ENCODE measurements around the gene GALNT3. TPM values are rescaled to one million over a fixed set of nuclear protein-coding genes. Genes with fewer than 3 reads are reported as not detected.

The GALNT3 gene
- total RNA-seq, 1 experiment from 2014 or later = 1.1 TPM

DNA sequence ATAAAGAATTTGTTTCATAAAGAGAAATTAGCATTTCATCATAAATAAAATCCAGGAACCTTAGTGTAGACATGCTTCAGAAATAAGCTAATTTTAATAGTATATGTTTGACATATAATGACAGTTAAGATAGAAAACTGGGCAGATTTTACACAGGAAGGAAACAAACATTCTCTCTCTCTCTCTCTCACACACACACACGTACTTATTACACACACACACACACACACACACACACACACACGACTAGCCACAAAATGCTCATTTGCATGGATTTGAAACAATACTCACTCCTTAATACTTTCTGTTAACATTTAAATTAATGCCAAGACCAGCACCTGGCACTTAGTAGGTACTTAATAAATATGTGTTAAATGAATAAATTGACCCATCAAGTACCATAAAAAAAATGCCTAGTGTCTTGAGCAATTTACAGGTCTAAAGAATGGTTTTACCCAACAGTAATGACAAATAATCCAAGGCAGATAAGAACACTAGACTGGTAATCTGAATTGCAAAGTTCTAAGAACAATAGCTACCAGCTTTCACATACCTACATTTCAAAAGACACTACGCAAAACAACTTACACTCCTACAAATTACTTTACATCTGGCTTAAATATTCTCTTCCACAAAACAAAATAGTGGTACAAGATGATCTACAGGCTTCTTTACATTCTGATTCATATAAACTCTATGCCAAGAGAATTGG, 2.9 kb upstream of the GALNT3 start:
- no peak for DNase-seq (ENCODE audit: extremely low read depth, low read depth)

DNA sequence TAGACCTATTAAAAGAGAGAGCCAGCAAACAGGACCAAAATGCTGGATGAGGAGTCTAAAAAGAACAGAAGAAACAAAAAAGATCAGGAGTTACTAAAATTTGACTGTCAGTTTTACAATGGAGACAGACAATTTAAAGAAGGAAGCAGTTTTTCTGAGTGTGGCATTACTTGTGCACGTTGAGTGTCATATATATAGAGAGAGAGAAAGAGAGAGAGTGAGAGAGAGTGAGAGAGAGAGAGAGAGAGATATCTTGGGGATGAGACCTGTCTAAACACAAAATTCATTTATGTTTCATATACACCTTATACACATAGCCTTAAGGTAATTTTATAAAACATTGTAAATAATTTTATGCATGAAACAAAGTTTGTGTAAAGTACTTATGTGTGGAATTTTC, 2.1 kb upstream of the GALNT3 start:
- DNase-seq (ENCODE audit: extremely low read depth, low read depth) = no peak

DNA sequence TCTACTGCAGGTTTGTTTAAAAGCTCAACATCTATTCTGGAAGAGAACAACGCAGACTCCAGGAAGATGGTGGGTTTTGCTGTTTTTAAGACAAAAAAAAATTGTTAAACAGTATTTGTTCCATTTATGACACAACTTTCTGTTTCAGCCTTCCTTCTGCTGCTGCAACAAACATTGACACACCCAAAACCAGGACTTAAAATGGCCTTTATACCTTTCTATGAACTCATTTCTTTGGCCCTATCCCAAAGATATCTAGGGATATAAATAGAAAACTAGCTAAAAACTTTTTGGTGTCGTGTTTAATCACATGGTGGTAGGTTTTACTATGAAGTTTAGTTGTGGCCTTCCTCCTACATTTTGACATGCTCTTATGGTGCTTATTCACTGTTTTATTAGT, 964 bp upstream of the GALNT3 start:
- no peak for DNase-seq (ENCODE audit: extremely low read depth, low read depth)

DNA sequence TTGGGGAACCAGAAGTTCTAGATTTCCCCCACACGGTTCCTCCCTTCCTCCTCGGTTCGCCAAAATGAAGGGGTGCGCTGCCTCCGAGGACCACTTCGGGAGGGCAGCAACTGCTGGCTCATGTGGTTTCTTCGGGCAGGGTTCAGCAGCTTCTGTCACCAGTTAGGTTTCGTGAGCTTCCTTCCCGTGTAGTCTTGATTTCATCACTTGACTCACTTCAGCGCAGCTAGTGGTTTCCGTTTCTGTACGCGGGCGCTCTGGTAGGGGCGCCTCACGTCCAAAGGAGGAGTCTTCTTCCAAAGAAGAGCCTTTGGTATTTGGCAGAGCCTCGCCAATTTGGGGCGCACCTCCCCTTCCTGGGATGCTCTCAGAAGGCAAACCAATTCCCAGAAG, 485 bp upstream of the GALNT3 start:
- no peak for DNase-seq (ENCODE audit: extremely low read depth, low read depth)

DNA sequence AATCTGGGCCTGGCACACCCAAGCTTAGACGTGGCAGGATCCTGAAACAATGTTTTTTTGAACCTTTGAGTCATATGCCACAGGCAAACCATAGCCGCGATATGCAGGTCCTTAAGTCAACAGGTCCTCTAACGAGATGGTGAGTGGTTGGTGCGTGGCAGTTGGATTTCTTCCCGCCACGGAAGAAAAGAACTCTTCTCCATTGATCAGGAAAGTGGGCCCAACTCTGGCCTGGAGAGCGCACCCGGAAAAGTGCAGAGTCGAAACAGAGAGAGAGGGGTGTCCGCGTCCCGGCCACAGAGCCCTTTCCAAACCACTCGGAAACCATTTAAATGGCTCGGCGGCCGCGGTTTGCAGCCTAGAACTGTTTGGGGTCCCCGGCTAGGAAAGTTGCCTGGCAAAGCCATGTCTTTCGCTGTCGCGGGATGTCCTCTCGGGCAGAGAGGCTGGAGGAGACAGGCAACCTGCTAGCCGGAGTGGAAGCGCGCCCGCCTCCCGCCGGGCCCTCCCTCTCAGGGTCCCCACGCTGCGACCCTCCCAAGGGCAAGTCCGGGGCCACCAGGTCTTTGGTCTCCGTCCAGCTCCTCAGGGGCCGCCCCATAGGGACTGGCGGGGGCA, 777 bp downstream of the GALNT3 start:
- DNase-seq (ENCODE audit: extremely low read depth, low read depth) = no peak

DNA sequence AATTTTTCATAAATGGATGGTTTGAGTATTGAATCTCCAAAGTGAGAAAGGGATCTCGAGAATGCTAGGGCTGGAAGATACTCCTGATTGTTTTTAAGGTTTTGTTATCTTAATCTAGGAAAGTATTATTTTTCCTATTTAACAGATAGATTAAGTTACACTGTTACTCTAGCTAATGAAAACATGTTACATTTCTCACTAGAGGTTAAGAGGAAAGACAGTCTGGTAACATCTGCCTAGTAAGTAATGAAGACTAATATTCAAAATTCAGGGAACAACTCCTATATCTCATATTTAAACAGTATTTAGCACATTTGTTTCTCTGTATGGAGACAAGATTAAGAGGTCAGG, 2.0 kb downstream of the GALNT3 start:
- no peak for DNase-seq (ENCODE audit: extremely low read depth, low read depth)

DNA sequence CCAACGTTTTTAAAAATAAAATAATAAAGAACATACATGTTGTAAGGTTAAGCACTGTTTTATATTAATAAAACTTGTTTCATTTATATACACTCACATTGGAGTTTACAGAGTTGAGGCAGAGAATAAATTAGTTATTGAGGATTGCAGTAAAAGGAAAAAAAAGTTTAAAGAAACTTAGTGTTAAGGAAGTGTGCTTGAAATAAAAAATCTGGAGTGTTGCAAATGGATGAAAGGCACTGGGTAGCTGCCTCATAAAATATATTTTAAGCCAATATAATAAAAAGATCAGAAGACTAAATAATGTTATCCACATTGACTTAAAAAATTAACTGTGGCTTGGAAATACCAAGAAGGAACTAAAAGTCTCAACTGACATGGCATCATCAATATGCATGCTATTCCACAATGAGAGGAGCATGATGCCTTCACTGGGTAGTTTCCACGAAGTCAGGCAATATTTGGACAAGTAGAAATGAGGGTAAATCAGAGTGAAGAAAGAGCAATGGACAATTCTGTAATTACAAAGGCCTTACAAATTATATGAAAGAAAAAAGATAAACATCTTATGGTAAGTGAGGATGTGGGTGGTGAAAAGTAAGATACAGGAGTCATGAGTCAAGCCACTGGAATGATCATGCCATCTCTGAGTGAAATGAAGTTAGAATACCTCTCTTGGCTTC, 2.5 kb downstream of the GALNT3 start:
- no peak for DNase-seq (ENCODE audit: extremely low read depth, low read depth)

DNA sequence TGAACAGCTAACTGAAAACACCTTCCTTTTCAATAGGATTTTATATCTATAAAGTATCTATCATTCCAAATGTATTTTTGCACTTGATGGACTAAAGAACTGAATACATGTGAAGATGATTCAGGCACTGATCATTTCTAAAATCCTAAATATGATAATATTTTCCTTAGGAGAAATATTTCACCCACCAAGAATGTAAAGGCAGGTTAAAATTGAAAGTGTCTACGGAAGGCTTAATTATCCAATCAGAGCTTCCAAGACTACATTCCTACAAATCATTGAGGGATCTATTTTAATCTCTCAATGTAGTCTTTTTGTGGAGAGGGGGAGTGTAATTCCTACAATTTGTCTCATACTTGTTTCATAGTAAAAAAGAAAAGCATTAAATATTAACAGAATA, 3.6 kb downstream of the GALNT3 start:
- DNase-seq (ENCODE audit: extremely low read depth, low read depth) = no peak

DNA sequence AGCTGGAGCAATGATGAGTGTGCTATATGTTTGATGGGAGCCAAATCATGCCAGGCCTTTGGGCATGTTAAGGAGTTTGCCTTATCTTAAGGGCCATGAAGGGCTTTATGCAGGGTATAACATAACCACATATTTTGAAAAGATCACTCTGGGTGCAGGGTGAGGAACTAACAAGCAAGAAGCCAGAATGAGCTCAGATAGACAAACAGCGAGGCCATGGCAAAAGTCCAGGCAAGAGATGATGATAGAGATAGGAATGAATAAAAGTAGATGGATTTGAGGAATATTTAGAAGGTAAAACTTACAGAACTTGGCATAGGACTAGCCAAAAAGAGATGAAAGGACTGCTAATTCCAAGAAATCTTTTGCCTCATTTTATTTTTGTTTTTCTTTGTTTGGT, 6.7 kb downstream of the GALNT3 start:
- no peak for DNase-seq (ENCODE audit: extremely low read depth, low read depth)

DNA sequence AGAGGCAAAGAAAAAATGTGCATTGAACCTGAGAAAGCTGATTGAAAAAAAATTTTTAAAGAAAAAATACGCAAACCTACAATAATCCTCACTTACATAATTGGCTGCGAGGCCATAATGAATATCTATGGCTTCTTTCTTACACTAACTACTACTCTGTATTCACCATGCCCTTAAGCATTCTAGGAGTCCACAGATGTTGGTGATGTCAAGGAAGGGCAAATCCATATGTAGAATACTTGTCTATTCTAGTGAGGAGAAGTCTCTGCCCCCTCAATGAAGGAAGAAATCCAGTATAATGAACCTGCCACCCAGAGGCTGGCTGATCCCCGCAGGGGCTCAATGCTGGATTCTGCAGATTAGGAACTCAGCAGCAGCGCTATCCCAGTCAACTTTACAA, 14.3 kb downstream of the GALNT3 start:
- DNase-seq (ENCODE audit: extremely low read depth, low read depth) = no peak

DNA sequence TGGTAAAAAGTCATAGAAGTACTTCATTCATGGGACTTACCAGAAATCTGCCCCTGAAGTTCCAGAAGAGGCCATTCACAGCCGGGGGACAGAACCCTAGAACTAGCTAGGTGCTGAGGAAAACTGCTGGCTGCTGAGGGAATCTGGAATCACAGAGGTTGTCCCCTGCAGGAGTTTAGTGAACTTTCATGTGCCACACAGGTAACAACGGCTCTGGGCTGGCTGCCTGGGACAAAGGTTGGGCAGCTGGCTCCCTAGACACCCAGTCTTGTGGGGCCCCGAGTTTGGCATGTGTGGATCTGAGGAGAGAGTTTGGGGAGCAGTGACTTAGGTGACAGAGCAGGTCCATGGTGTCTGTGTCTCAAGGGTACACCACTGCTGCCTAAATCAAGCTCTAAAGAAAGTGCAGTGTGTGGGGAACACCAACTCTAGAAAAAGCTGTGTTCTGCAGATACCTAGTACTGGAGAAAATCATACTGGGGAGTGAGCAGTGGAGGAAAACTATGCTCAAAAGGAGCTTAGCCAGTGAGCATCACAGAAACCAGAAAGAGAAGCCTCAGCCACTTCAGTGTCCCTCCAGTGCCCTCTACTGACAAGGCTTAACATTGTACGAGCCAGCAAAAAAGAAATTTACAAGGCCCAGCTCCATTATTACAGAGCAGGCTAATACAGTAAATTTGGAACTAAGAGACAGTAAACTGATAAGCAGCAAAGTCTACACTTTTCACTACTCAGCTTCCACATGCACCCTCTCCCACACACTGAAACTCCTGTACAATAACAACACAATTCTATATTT, 15.2 kb downstream of the GALNT3 start:
- peak; percentile 12 for DNase-seq (ENCODE audit: extremely low read depth, low read depth)

DNA sequence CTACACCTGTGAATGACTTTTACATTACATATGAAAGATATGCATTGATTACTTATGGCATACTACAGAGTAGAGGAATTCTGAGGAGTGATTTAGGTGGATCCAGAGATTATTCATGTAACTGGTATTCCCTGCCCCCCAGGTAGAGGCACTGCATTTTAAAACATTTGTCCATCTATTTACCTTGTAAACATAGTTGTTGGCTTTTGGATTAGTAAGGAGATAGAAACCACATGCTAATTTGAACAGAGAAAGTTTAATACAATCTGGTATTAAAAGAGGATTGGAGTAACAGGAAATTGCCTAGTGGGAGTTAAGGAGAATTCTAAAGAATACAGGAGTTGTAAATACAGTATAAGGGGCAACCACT, 15.9 kb downstream of the GALNT3 start:
- no peak for DNase-seq (ENCODE audit: extremely low read depth, low read depth)

DNA sequence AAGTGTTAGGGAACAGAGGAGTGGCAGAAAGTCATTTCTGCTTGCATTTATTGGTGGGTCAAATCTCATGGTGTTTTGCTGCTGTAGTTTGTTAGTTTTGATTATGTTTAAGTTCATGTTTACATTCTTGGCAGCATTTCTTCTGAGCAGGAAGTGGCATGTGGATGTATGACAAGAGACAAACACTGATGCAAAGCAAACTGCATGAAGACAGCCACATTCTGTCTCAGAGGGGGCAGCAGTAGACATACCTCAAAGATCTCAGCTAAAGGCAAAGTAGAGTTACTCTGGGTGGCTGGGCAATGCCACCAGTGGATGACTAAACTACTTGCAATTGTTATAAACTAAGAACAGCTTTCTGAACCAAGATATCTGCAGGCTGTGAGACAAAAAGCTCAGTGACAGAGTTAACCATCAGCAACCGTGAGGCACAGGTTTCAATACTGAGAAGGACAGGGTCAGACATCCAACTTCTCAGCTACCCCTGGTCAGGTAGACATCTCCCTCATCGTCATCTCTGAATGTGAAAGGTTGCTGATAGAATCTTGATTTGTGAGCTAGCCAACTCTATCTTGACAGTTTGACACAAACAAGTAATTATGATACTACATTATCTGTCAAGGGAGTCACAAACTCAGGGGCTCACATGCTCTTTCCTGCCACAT, 16.4 kb downstream of the GALNT3 start:
- DNase-seq (ENCODE audit: extremely low read depth, low read depth) = no peak

DNA sequence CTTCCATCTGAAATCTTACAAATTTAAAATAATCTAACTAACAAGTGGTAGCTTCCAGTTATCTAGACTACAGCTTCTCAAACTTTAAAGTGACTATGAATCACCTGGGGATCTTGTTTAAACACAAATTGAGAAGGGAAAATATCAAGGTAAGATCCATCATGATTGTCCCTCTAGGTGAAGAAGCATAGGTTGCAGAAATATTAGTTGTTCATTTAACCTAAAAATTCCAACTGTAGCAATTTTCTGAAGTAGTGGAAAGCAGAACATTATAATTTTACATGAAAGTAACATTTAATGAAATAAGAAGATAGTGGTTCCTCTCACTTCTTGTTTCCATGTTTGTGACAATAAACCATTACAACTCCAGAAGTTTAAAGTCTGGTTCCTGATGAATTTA, 17.3 kb downstream of the GALNT3 start:
- DNase-seq (ENCODE audit: extremely low read depth, low read depth) = no peak

DNA sequence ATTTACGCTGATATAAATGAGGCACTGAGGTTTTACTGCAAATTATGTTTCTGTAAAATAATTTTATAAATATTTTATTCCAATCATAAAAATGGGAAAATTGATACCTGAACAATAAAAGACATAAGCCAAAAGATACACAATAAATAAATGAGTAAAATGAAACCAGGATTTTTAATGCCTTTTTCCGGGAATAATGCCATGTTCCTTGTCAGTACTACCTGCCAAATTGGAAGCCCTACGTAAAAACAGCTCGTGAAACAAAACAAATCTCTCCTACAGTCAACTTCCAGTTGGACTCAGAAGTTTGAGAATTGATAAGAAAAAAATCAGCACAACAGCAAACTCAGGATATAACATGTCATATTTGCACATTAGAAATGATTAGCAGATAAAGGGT, 18.0 kb downstream of the GALNT3 start:
- DNase-seq (ENCODE audit: extremely low read depth, low read depth) = no peak

DNA sequence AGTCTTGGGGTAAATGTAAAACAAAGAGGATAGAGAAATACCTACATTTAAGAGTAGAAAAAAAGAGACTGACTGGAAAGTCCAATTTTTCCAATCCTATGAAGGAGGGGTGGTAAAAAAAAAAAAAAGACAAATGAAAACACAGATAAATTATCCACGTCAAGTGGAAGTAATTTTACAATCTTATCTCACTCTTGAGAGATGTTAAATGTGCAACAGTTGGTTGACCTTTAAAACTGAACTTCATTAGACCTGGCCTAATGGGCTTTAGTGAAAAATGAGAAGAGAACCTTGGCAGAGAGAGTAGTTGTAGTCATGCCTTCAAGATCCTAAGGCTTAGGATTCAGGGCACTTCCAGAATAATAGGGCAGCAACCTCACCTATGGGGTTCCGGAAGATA, 20.4 kb downstream of the GALNT3 start:
- DNase-seq (ENCODE audit: extremely low read depth, low read depth) = no peak

DNA sequence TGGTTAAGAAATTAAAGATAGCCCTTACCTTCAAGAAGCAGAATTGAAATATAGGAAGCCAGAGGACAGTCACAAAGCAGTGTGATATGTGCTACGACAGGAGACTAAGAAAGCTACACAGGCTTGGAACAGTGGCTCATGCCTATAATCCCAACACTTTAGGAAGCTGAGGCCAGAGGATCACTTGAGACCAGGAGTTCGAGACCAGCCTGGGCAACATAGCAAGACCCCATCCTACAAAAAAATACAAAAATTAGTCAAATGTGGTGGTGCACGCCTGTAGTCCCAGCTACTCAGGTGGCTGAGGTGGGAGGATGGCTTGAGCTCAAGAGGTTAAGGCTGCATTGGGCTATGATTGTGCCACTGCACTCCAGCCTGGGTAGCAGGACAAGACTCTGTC, 21.9 kb downstream of the GALNT3 start:
- DNase-seq (ENCODE audit: extremely low read depth, low read depth) = no peak

DNA sequence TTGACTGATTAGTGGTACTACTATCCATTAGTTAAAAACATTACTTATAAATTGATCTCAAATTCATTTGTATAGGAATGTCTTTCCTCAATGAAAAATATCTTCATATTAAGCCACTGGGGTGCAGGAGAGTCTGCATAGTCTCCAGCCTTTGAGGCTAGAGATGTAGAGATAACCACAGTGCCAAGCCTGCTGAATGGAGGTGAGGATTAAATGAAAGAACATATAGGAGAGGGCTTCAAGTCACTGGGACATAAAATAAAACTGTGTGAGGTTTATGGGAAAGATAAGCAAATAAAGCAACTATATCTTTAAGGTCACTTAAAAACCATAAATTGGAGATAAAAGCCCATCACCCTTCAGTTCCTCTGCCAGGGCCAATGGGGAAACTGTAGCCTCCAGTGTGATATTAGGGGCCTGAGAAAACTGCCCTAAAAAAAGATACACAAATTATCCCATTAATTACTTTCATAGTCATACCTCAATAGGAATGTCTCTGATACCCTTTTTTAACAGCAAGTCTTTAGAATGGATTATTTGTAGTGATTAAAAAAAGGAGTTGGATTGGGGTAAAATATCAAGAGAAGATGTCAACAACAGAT, 27.6 kb downstream of the GALNT3 start:
- no peak for DNase-seq (ENCODE audit: extremely low read depth, low read depth)

DNA sequence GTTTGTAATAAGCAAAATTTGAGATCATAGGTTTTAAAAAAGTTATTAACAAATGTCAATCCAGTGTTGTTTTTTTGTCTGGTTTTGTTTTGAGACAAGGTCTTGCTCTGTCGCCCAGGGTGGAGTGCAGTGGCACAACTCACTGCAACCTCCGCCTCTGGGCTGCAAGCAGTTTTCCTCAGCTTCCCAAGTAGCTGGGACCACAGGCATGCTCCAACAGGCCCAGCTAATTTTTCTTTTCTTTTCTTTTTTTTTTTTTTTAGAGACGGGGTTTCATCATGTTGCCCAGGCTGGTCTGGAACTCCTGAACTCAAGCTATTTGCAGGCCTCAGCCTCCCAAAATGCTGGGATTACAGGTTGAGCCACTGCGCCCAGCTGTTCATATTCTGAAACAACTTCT, 31.3 kb downstream of the GALNT3 start:
- no peak for DNase-seq (ENCODE audit: extremely low read depth, low read depth)

DNA sequence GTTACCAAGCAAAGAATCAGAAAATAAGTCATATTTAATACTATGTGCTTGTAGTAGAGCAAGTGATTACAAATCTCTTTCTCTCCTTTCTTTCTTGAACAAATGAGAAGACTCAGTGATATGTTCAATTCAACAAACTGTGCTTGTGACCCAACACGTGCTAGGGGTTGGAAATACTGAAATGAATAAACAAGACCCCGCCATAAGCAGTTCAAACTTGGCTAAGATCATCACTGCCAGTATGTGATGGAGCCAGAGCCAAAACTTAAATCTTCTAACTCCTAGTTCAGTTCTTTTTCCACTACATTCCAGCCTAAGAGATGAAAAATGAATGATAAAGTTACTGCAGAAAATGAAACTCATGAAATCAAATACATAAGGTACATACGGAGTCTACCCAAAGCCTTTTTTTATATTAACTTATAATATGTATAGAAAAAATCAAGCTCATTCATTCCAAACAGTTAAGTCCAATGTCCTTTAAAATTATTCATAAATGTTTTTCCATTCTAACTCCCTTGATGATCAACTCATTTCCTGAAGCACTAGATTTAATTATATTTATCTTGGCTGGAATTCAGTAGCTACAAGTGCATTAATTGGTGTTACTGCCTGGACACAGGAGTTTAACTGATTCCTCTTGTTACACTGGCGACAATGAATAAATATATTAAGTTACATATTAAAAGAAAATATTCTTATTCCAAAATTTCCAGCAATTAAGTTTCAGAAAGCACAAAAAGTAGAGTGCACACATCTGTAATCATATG, 36.0 kb downstream of the GALNT3 start:
- DNase-seq (ENCODE audit: extremely low read depth, low read depth) = no peak
